Lung microvascular endothelial cell (primary cell): ENCODE measurements around the gene SYNGR2. TPM values are rescaled to one million over a fixed set of nuclear protein-coding genes. Genes with fewer than 3 reads are reported as not detected.
"Not testable (repeated sequence)": the region's sequence is repeated elsewhere in the genome, so short reads cannot be mapped to it uniquely, and the experiment has no call there.

Experiments used
- DNase-seq, 2 donors: peaks; one replicate each; pipeline versions ENCODE4 v3.0.0 to v3.0.0-alpha.2; 2010; ENCODE audit warnings: low read depth in 2 of 2
- total RNA-seq: library from RNA; depleted of rRNA; stranded (reverse); fragments of >200 nt; gene quantifications from 2 replicates; pipeline ENCODE4 v1.2.1, GENCODE V29; 2014

Gene SYNGR2
- total RNA-seq, 1 donor from 2014 or later = 55.8 TPM

DNA sequence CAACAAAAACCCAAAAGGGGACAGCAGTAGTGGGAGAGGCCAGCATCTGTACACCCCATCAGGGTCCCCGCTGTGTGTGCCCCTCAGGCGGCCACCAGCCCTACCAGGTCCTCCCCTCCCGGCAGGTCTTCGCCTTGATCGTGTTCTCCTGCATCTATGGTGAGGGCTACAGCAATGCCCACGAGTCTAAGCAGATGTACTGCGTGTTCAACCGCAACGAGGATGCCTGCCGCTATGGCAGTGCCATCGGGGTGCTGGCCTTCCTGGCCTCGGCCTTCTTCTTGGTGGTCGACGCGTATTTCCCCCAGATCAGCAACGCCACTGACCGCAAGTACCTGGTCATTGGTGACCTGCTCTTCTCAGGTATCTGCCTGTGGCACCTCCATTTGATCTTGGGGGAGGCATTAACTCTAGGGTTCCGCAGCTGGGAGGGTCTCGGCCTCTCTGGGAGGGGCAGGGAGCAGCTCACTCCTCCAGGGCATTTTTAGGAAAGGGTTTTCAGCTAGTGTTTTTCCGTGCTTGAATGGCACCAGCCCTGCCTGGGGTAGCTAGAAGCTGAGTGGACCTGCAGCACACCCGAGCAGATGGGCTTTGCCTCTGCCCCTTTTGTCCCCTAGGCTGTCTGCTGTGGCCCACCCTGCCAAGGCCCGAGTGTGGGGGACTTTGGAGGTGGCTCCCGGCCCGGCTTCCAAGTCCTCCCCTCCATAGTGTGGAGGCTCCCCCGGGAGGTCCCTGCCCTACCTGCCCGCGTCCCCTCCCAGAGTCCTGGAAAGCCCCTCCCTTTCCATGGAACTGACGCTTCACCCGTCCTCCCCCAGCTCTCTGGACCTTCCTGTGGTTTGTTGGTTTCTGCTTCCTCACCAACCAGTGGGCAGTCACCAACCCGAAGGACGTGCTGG is 2.6 kb downstream of the SYNGR2 start:
- DNase-seq = no peak

DNA sequence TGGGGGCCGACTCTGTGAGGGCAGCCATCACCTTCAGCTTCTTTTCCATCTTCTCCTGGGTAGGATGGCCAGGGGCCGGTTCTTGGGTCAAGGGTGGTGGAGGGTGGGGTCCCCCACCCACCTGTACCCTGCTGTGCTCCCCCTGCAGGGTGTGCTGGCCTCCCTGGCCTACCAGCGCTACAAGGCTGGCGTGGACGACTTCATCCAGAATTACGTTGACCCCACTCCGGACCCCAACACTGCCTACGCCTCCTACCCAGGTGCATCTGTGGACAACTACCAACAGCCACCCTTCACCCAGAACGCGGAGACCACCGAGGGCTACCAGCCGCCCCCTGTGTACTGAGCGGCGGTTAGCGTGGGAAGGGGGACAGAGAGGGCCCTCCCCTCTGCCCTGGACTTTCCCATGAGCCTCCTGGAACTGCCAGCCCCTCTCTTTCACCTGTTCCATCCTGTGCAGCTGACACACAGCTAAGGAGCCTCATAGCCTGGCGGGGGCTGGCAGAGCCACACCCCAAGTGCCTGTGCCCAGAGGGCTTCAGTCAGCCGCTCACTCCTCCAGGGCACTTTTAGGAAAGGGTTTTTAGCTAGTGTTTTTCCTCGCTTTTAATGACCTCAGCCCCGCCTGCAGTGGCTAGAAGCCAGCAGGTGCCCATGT is 3.3 kb downstream of the SYNGR2 start:
- DNase-seq = not testable (repeated sequence)

DNA sequence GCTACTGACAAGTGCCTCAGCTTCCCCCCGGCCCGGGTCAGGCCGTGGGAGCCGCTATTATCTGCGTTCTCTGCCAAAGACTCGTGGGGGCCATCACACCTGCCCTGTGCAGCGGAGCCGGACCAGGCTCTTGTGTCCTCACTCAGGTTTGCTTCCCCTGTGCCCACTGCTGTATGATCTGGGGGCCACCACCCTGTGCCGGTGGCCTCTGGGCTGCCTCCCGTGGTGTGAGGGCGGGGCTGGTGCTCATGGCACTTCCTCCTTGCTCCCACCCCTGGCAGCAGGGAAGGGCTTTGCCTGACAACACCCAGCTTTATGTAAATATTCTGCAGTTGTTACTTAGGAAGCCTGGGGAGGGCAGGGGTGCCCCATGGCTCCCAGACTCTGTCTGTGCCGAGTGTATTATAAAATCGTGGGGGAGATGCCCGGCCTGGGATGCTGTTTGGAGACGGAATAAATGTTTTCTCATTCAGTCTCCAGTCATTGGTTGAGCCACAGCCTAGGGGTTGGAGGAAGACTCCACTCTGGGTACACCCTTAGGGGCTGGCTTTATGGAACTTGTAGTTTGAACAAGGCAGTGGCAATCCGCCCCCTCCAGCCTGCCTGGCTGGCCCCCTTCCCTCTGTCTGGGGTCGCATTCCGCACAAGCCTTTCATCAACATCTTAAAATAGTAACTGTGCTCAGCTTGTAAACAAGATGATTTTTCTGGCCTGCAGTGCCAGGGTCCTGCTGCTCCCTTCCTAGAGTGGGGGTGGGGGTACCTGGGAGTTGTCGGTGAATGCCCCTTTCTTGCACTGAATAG is 4.1 kb downstream of the SYNGR2 start:
- no peak for DNase-seq

DNA sequence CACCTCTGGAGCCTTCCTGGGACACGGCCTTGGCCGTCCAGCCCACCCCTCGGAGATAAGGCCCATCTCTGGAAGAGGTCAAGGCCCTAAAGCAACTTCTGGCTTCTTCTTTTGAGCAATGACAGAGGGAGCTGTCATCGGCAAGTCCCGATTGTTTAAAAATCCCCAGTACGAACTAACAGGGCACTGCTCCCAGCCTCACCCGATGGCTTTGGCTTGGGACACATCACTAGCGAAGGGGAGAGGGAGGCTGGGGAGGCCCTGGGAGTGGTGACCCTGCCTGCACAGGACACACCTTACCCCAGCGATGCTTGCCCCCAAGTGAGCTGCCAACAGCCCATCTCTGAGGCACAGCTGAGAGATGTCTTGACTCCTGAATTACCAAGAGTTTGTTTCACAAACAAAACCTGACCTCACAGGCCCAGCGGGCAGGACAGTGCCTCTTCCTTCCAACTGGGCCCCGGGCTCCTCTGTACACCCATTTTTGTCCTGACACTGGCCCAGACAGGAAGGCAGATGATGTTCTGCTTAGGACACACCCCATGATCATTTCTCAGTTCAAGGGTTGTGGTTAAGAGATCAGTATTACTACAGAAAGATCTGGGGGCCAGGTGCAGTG is 4.8 kb downstream of the SYNGR2 start:
- no peak for DNase-seq

DNA sequence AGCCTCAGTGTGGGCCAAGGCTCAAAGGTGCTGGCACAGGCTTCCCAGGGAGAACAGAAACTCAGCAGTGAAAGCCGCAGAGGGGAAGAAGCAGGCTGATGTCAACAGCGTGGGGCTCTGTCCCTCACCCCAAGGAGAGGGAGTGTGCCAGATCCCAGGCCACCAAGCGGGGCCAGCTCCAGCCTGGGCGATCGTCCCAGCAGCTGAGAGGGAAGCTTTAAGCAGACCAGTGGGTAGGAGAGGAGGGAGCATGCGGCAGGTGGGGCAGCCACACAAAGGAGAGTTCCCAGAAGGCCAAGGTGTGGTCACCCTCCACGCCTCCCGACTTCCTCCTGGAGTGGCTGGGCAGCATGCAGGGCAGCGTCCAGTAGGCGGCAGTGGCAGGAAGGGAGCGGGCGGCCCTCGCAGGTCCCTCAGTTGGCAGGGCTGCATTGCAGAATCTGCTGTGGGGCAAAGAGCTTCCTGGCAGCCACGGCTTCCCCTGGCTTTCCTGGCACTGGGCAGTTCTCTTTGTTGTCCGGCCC is 6.0 kb downstream of the SYNGR2 start:
- DNase-seq = peak; percentile 65 to 69

DNA sequence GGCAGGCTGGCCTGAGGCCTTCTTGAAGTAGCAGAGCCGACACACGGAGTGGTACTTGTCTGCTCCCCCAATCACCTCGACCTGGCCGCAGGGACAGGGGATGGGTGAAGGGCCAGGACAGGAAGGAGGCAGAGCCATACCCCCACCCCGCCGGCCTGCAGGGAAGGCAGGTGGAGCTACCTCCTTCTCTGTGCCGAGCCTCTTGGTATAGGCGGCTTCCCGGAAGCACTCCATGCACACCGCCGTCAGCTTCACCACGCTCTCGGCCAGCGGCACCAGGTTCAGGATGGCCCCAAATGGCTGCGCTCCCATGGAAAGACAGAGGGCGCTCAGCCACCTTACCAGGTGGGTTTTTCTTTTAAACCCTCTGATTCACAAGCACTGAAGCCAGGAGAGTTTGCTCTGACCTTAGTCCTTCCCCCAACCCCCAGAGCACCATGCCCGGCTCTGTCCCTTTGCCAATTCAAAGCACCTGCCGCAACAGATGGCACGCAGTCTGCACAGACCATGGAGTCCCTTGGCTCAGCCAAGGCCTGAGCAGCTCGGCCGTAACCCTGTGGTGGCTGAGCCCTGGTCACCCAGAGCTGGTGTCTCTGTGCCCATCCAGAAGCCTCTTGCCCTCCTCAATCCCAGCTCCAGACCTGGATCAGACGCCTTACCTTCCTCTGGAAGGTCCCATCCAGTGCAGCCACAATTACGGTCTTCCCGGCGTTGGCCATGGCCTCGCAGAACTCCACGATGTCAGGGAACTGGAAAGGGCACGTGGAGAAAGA is 6.7 kb downstream of the SYNGR2 start:
- DNase-seq = peak in 1 of 2 donors; percentile 59

DNA sequence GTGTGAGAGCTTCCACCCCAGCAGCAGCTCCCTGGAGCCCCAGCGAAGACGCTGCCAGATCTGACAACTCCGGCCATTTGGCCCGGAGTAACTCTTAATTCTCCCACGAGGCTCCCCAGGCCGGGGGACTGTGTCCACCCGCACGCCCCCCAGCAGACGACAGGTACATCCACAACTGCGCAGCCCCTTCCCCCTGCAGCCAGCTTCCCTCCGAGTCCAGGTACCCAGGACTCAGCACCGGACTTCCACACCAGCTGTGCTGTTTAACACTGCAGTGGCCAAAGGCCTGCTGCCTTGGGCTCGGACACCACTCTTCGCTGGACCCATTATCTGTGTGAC is 7.2 kb downstream of the SYNGR2 start:
- DNase-seq = no peak

DNA sequence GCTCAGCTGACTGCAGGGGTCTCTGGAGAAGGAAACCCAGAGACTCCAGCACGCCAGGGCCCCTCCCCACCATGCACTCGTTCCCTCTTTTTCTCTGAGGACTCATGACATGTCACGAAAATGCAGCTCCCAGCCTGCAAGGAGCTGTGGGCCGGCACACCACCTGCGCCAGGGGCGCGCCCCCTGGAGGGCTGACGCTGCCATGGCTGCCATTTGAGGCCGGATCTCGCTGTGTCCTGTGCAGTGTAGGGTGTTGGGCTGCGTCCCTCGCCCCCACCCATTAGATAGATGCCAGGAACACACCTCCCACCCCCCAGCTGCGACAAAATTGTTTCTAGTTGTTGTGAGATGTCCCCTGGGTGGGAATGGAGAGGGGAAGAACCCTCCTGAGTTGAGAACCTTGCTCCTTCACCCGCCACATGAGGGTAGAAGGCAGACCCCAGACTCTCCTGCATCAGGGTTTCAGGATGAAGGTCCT is 8.2 kb downstream of the SYNGR2 start:
- peak; percentile 50 to 71 for DNase-seq

DNA sequence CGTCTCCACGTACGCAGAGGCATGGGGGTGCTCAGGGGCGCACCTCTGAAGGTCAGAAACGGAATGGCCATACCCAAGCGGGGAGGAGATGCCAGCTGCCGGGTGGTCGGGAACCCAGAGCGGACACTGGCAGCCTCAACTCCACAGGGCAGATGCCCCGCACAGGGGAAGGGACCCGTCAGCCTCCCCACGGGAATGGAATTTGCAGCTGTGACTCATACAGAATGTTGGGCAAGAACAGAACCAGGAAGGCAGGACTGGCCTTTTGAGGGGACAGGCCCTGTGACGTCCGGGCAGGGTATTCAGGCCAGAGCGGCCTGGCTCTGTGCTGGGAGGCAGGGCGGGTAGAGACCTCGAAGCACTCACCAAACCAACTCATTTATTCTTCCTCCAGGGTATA is 11.0 kb downstream of the SYNGR2 start:
- DNase-seq = peak; percentile 33 to 61

DNA sequence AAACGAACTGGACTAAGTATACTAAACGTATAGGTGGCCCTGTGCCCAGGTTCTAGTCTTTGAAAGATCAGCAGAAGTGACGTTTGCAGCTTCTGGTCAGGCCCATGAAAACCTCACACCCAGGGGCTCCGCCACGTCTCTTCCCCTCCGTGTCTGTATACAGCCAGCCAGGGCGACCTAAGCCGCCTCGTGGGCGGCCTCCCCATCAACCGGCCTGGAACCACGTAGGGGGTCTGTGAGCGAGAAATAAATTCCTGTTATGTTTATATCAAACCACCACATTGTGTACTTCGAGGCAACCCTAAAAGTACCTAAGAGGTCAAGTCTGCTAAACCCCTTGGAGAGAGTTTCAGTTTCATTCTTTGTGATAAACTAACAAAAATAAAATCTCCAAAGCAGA is 11.7 kb downstream of the SYNGR2 start:
- no peak for DNase-seq

DNA sequence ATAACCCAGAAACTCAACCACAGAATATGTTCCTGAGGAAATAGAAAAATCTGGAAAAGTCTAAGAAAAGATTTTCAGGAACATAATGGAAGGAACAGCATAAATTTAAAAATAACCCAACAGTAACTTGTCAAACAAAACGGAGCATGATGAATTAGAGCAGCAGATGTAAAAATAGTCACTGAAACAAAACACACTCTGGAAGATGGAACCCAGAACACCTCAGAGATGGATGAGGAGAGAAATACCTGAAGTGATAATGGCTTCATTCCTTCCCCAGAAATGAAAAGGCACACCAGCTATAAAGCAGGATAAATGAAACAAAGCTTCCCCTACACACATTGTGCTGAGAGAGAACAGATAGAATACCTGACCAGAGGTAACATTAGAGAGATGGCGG is 12.1 kb downstream of the SYNGR2 start:
- DNase-seq = no peak

DNA sequence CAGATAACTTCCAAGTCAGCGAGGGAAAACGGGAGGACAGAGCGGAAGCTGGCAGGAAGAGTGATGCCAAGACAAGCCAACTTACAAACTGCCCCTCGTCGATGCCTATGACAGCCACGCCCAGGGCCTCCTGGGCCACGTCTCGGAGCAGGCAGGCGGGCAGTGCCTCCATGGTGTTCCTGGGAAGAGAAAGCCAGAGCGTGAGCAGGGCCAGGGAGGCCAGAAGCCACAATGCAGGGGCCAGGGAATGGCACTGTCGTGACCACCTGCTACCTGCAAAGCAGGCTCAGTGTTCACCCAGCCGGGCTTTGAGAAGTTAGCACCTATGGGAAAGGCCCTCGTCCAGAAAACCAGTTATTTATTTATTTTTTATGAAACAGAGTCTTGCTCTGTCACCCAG is 14.1 kb downstream of the SYNGR2 start:
- no peak for DNase-seq

DNA sequence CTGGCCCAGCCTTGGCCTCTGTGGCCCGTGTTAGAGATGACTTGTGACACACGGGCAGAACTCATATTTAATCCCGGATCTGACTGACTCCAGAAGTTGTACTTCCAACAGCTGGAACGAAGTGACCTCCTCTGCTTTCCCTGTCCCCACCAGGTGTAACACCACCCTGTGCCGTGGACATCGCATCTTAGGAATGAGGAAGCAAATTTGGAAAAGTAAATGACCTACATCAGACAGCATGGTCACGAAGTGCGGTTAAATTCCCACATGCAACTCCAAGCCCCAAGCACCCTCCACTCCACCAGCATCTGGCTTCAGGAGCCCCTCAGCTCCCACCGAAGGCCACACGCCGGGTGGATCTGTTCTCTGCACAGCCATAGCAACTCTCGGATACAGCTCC is 15.5 kb downstream of the SYNGR2 start:
- no peak for DNase-seq

DNA sequence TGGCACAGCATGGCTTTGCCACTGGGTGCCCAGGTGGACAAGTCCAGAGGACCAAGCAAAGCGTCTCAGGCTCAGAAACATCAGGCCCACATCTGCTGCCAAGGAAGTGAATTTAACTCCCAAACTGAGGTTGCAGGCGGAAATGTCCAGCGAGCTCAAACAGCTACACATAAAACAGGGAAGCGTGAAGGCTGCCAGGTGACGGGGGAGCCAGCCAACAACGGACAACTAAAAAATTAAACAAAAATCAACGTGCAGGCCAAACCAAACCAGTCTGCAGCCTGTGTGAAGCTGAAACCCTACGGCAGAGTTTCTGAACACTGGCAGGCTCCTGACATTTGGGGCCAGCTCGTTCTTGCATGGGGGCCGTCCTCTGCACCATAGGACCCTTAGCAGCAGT is 16.0 kb downstream of the SYNGR2 start:
- DNase-seq = peak in 1 of 2 donors; percentile 26

DNA sequence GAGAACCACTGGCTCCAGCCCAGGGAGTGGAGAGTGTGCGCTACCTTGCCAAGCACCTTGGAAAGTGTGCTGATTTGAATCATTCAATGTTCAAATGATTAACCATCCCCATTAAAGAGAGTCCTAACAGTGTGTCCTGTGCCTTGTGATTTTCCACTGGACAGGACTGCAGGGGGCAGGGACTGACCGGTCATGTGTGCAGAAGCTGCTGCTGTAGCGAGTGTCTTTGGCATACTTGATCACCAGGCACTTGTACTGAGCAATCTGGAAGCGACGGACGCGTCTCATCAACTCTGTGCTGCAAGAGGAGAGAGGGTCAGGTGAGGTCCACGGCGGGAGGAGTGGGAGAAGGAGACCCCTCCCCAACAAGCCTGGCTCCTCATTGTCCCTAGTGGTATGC is 16.5 kb downstream of the SYNGR2 start:
- peak in 1 of 2 donors; percentile 49 for DNase-seq

DNA sequence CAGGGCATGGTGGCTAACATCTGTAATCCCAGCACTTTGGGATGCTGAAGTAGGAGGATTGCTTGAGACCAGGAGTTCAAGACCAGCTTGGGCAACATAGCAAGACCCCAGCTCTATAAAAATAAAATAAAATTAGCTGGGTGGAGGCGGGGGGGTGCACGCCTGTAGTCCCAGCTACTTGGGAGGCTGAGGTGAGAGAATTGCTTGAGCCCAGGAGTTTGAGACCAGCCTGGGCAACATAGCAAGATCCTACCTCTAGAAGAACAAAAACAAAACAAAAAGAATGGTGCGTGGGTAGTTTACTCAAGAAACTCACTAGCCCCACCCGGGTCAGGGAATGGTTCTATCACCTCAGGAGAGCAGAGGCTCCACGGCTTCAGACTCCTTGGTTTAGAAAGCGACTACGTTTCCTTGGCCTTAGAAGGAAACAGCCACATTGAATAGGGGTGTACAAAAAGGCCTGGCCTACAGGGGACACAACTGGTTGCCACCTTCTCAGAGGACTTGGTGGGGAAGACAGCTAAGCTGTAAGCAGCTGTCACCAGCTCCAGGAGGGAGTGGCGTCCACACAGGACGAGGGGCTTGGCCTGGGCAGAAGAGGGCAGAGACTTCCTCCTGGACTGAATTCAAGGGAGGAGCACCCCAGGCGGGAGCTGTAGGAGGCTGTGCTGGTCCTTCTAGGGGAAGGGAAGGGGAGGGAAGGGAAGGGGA is 17.8 kb downstream of the SYNGR2 start:
- no peak for DNase-seq

DNA sequence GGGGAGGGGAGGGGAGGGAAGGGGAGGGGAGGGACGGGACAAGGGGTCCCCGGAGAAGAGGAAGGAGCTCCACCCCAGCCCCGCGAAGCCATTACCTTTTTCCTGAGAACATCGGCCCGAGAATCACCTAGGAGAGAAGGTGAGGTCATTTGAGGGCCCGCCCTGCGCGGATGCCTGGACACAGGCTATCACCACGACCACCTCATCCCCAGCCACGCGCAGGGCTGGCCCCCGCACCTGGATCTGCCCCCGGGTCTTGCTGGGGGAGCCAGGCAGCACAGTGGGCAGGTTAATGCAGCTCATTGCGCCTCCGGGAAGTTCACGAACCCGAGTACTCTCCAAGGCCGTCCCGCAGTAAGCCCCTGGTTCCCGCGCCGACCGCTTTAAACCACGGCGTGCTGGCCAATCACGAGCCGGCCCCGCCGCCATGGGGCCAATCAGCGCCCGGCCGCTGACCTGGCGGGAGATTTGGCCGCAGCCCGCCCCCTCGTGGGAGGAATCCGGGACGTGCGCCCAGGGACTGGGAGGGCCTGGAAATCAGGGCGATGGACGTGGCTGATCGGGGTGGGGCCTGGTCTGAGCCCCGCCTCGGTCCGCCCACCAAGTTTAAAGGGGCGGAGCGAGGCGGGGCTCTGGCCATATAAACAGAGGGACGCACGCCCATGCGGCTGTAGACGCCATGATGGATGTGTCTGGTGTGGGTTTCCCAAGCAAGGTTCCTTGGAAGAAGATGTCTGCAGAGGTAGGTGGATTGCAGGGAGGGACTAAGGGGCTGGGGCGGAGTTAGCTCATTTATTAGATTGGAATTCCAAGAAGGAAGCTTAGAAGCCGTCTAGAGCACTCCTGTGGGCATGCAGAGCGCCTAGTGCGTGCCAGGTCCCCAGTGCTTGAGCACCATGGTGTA is 18.6 kb downstream of the SYNGR2 start, which contains the start of the genes AFMID and TK1:
Gene AFMID (plus strand): TSS at position 671 of the 904 bp plus-strand sequence. CDS start 9 bp downstream, at position 680.
Gene TK1 (minus strand): TSS at position 361 of the 904 bp plus-strand sequence. CDS start 58 bp downstream, at position 303.
- peak; percentile 97 to 98 for DNase-seq

DNA sequence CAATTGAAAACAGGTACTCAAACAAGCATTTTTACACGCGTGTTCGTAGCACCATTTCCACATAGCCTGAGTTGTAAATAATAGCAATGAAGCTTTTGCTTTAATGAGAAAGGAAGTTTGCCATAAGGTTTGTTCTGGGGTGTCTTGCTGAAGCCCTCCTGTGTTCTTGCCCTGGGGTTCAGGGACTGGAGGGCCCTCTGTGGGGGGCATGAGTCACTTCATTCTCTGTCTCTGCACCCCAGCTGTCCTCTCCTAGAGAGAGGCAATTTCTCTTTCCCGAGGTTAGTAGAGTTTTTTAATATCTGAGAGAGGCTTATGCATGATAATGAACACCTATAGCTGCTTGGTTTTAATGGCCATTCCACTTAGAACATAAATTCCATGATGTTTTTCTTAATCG is 28.3 kb downstream of the SYNGR2 start:
- DNase-seq = no peak
